ENCODE results near the gene PHTF2. TPM values are rescaled to one million over a fixed set of nuclear protein-coding genes. Genes with fewer than 3 reads are reported as not detected.

PHTF2 gene
- total RNA-seq, 1 donor from 2014 or later: 38.6 TPM

- H2AFZ ChIP-seq (replicated peaks): no peak overlapping the region
- peaks cover 10% of the 10 kb centered on the region for H3F3A ChIP-seq (ENCODE audit: low read depth)
- Mint-ChIP-seq H3K36me3 (peaks cover 1% of the 10 kb centered on the region), H3K9me3 (no peaks in the 10 kb centered on the region), H3K27me3 (ENCODE audit: insufficient read depth, low read depth) (no peaks in the 10 kb centered on the region), H3K4me1 (no peaks in the 10 kb centered on the region), H3K4me3 (no peak overlapping the region), H3K27ac (peak overlapping the region; percentile 69)
- no peaks in the 10 kb centered on the region for H3K9me3 ChIP-seq (ENCODE audit: low read depth)
- peaks cover 6% of the 10 kb centered on the region for H4K20me1 ChIP-seq (ENCODE audit: low read depth)
- no peak overlapping the region for H3K9ac ChIP-seq
- no peaks in the 10 kb centered on the region for H3K27me3 ChIP-seq
- no peak for DNase-seq (ENCODE audit: low spot score)
- peaks cover 71% of the 10 kb centered on the region for H3K79me2 ChIP-seq (ENCODE audit: low read depth)
- no peaks in the 10 kb centered on the region for H3K36me3 ChIP-seq
- H3K4me2 ChIP-seq: no peak overlapping the region
- H3K4me3 ChIP-seq: no peak overlapping the region
- TF ChIP-seq CTCF (IDR thresholded peaks at IDR 0.05): no peak
- no peak for TF ChIP-seq EZH2 (IDR thresholded peaks at IDR 0.05)
- TF ChIP-seq EZH2phosphoT487 (IDR thresholded peaks at IDR 0.05): no peak
- no peak overlapping the region for H3K27ac ChIP-seq
- no peaks in the 10 kb centered on the region for H3K4me1 ChIP-seq
Measured at GRCh38 chr7:77757589-77757988, 41.0 kb upstream of the PHTF2 start.

- Histone ChIP-seq H3K27ac (no peak overlapping the region), H3K9me3 (ENCODE audit: low read depth) (no peaks in the 10 kb centered on the region), H3K4me2 (no peak overlapping the region), H2AFZ (replicated peaks) (no peak overlapping the region), H4K20me1 (ENCODE audit: low read depth) (peaks cover 8% of the 10 kb centered on the region), H3K9ac (no peak overlapping the region), H3K4me1 (no peaks in the 10 kb centered on the region), H3K79me2 (ENCODE audit: low read depth) (peaks cover 72% of the 10 kb centered on the region), H3F3A (ENCODE audit: low read depth) (peaks cover 10% of the 10 kb centered on the region), H3K27me3 (no peaks in the 10 kb centered on the region), H3K36me3 (no peaks in the 10 kb centered on the region), H3K4me3 (no peak overlapping the region)
- Mint-ChIP-seq H3K9me3 (no peaks in the 10 kb centered on the region), H3K36me3 (peaks cover 3% of the 10 kb centered on the region), H3K27me3 (ENCODE audit: insufficient read depth, low read depth) (no peaks in the 10 kb centered on the region), H3K4me1 (no peaks in the 10 kb centered on the region), H3K4me3 (no peak overlapping the region), H3K27ac (no peak overlapping the region)
- peak; percentile 63 for DNase-seq (ENCODE audit: low spot score)
- TF ChIP-seq CTCF (IDR thresholded peaks at IDR 0.05) (peak; percentile 96), EZH2 (IDR thresholded peaks at IDR 0.05) (no peak)
Measured at GRCh38 chr7:77759294-77759889, 39.2 kb upstream of the PHTF2 start.

DNA sequence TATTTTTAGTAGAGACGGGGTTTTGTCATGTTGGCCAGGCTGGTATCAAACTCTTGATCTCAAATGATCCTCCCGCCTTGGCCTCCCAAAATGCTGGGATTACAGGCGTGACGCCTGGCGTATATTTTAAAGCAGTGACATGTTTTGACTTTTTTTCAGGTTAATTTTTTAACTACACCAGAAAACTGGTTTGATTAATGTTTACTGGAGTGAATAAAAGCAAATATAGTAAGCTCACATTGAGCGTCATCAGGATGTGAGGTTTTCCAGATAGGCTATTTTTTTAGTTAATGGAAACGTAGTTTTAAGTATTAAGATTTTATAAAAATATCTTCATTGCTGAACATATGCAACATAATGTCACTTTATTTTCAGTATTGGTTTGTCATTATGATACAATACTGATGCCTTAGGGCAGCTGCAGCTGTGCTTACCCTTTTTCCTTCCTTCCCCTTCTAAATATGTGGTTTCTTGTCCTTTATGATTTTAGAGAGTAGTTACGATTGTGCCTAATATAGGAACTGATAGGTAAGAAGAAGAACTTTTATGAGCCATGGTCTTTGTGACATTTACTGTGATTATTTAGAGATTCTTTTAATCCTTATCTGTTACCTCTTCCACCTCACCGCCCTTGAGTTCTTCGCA, 37.6 kb upstream of the PHTF2 start:
- peaks cover 62% of the 10 kb centered on the region for H3K79me2 ChIP-seq (ENCODE audit: low read depth)

More for the DNA sequence above, 37.6 kb upstream of the PHTF2 start:
- TF ChIP-seq EZH2phosphoT487 (IDR thresholded peaks at IDR 0.05): no peak
- no peak for TF ChIP-seq CTCF (IDR thresholded peaks at IDR 0.05)
- no peak for TF ChIP-seq EZH2 (IDR thresholded peaks at IDR 0.05)
- H3K4me1 Mint-ChIP-seq: no peaks in the 10 kb centered on the region
- no peak for DNase-seq (ENCODE audit: low spot score)
- H3K27me3 ChIP-seq: no peaks in the 10 kb centered on the region
- H3K4me3 ChIP-seq: no peak overlapping the region
- H3K9me3 ChIP-seq (ENCODE audit: low read depth): no peaks in the 10 kb centered on the region
- no peak overlapping the region for H3K27ac Mint-ChIP-seq
- no peak overlapping the region for H3K4me3 Mint-ChIP-seq
- no peaks in the 10 kb centered on the region for H3K36me3 ChIP-seq
- no peak overlapping the region for H3K9ac ChIP-seq
- peaks cover 10% of the 10 kb centered on the region for H3F3A ChIP-seq (ENCODE audit: low read depth)
- peaks cover 6% of the 10 kb centered on the region for H3K36me3 Mint-ChIP-seq
- H3K4me1 ChIP-seq: no peaks in the 10 kb centered on the region
- H3K9me3 Mint-ChIP-seq: no peaks in the 10 kb centered on the region
- no peak overlapping the region for H2AFZ ChIP-seq (replicated peaks)
- no peak overlapping the region for H3K4me2 ChIP-seq
- peaks cover 8% of the 10 kb centered on the region for H4K20me1 ChIP-seq (ENCODE audit: low read depth)
- no peaks in the 10 kb centered on the region for H3K27me3 Mint-ChIP-seq (ENCODE audit: insufficient read depth, low read depth)
- no peak overlapping the region for H3K27ac ChIP-seq
